Mesothelial cell of epicardium (in vitro differentiated cells): ENCODE results near the gene TMEM125. TPM values are rescaled to one million over a fixed set of nuclear protein-coding genes. Genes with fewer than 3 reads are reported as not detected.

Source experiments
- DNase-seq, 2 experiments: peaks; one replicate each; pipeline ENCODE4 v3.0.0; 2021; ENCODE audit warnings: low spot score in 2 of 2; ENCODE audit not compliant: unreplicated experiment in 2 of 2
- H3K27ac Mint-ChIP-seq: 2 replicates; pipeline ENCODE4 v1.8.0; 2021; ENCODE audit warnings: mixed read lengths
- H3K27me3 Mint-ChIP-seq: 2 replicates; pipeline ENCODE4 v1.8.0; 2021; ENCODE audit warnings: low read depth, mixed read lengths
- H3K36me3 Mint-ChIP-seq: 2 replicates; pipeline ENCODE4 v1.8.0; 2021; ENCODE audit warnings: mixed read lengths
- H3K4me1 Mint-ChIP-seq: 2 replicates; pipeline ENCODE4 v1.8.0; 2021; ENCODE audit warnings: mixed read lengths
- H3K4me3 Mint-ChIP-seq: 2 replicates; pipeline ENCODE4 v1.8.0; 2021; ENCODE audit warnings: mild to moderate bottlenecking, moderate library complexity, mixed read lengths
- H3K9me3 Mint-ChIP-seq: 2 replicates; pipeline ENCODE4 v1.8.0; 2021; ENCODE audit warnings: mixed read lengths
- CTCF ChIP-seq: fragments of 200-600 bp; sonication (generic); IDR thresholded peaks from one replicate; pipeline ENCODE4 v1.5.0; 2021; ENCODE audit warnings: antibody characterized with exemption; ENCODE audit not compliant: unreplicated experiment
- total RNA-seq: library from RNA; stranded (reverse); gene quantifications from 3 replicates; pipeline ENCODE4 v1.2.1, GENCODE V29; 2021

The TMEM125 gene
- total RNA-seq = 7.6 to 9.2 TPM (median 7.7 TPM) in 3 replicates

GRCh38 chr1:43269627-43270375 is at the start of gene TMEM125:
TMEM125 (plus strand) TSS chr1:43269983; CDS start chr1:43272723, 2,740 bp downstream.
- no peak for DNase-seq
- Mint-ChIP-seq H3K27me3 (peaks cover 3% of the 10 kb centered on the region), H3K36me3 (no peaks in the 10 kb centered on the region), H3K4me1 (peaks cover 33% of the 10 kb centered on the region), H3K27ac (peak within 1 kb of the TSS; percentile 98), H3K4me3 (peak within 1 kb of the TSS; percentile 77), H3K9me3 (peaks cover 7% of the 10 kb centered on the region)
- TF ChIP-seq CTCF = no peak

DNA sequence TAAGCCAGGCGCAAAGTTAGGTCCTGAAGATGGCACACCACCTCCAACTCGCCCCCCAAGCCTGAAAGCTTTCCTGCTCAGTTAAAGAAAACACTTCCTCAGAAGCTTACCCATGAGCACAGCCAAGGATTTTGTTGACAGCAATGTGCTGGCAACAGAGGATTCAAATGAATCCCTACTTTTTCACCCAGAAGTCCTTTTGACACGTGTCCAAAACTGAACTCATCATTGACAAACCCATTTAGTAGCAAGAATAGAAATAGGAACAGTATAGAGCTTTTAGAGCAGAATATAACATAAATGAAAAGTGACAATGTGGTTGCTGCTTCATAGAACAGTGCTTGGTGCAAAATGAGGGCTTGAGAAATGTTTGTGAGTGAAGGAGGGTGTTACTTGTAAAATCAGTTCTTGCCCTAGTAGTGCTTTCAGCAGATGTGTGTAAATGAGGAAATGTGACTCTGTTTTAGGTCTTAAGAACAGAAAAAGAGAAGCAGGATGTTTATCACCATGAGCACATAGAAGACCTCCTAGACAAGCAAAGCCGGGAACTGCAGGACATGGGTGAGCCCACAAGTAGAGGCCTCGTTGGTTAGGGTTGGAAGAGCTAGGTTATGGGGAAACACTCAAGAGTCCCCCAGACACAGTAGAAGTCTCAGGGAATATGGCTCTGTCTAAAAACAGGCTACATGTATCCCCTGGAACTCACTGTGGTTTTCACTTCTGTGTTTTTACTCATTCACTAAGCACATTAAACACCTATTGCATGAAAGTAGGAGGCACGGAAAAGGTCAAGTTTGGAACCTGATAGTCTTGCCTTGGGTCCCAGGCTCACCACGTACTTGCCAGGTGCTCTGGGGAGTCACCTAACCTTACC is 48.6 kb upstream of the TMEM125 start:
- H3K9me3 Mint-ChIP-seq = no peaks in the 10 kb centered on the region
- H3K4me3 Mint-ChIP-seq = no peak overlapping the region

DNA sequence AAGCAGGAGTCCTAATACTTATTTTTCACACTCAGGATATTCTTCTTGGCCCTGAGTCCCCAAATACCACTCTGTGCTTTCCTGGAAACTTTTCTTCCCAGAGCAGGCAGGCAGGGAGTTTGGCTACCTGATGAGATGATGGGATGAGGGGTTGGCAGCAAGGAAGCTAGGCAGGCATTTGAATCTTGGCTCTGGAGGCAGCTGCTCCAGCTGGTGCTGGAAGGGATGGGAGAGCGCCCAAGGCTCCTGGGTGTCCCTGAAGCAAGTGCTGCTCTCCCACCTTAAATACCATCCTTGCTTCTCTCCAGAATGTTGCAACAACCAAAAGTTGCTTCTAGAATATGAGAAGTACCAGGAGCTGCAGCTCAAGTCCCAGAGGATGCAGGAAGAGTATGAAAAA is 48.0 kb upstream of the TMEM125 start:
- Mint-ChIP-seq H3K27ac (no peak overlapping the region), H3K36me3 (no peaks in the 10 kb centered on the region), H3K4me1 (no peaks in the 10 kb centered on the region), H3K27me3 (peaks cover 2% of the 10 kb centered on the region), H3K4me3 (no peak overlapping the region), H3K9me3 (no peaks in the 10 kb centered on the region)
- TF ChIP-seq CTCF = no peak
- DNase-seq = no peak

More for the DNA sequence above, 48.6 kb upstream of the TMEM125 start:
- Mint-ChIP-seq H3K27me3 (peaks cover 2% of the 10 kb centered on the region), H3K27ac (no peak overlapping the region), H3K4me1 (no peaks in the 10 kb centered on the region), H3K36me3 (no peaks in the 10 kb centered on the region)
- no peak for DNase-seq
- TF ChIP-seq CTCF = no peak

- no peak for TF ChIP-seq CTCF
- Mint-ChIP-seq H3K4me1 (peaks cover 6% of the 10 kb centered on the region), H3K27me3 (peaks cover 2% of the 10 kb centered on the region), H3K4me3 (no peak overlapping the region), H3K27ac (no peak overlapping the region), H3K36me3 (no peaks in the 10 kb centered on the region), H3K9me3 (no peaks in the 10 kb centered on the region)
- peak in 1 of 2 experiments; percentile 19 for DNase-seq
These were observed 46.9 kb upstream of the TMEM125 start for GRCh38 chr1:43222879-43223278.

DNA sequence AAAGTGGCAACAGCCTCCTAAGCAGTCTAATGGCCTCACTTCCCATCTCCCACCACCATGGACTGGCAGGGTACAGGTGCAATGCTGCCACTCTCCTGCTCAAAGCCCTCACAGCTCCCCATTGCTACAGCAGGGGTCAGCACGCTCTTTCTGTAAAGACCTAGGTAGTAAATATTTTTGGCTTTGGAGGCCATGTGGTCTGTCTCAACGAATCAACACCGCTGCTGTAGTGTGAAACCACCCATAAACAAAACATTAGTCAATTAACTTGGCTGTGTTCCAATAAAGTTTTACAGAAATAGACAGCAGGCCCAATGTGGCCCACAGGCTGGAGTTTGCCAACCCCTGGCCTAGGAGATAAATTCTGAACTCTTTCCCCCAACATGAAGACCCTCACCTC is 44.6 kb upstream of the TMEM125 start:
- no peak overlapping the region for H3K4me3 Mint-ChIP-seq
- H3K4me1 Mint-ChIP-seq = peaks cover 9% of the 10 kb centered on the region
- no peak overlapping the region for H3K27ac Mint-ChIP-seq
- no peak for TF ChIP-seq CTCF
- no peaks in the 10 kb centered on the region for H3K36me3 Mint-ChIP-seq
- peaks cover 2% of the 10 kb centered on the region for H3K27me3 Mint-ChIP-seq
- peak in 1 of 2 experiments; percentile 16 for DNase-seq
- no peaks in the 10 kb centered on the region for H3K9me3 Mint-ChIP-seq
